OCI-LY3 (cell line): Measurements from ENCODE around the gene SPOP.
"Not testable (repeated sequence)": the region's sequence is repeated elsewhere in the genome, so short reads cannot be mapped to it uniquely, and the experiment has no call there.

Source experiments
- H2AFZ ChIP-seq: fragments of 200-600, 300-600 bp; shearing (Covaris generic); 2 replicates; pipeline ENCODE4 v1.6.0; 2014; ENCODE audit warnings: antibody characterized with exemption, low read depth, low read length
- H3K27ac ChIP-seq: fragments of 200-600, 300-600 bp; sonication (generic); 2 replicates; pipeline ENCODE4 v1.5.1; 2014; ENCODE audit warnings: mild to moderate bottlenecking, low read length, moderate library complexity, mixed read lengths
- H3K27me3 ChIP-seq: fragments of 200-600, 300-600 bp; sonication (generic); 2 replicates; pipeline ENCODE4 v1.6.1; 2014; ENCODE audit warnings: low read depth, low read length, mixed read lengths
- H3K36me3 ChIP-seq: fragments of 200-600, 300-600 bp; sonication (generic); replicated peaks from 2 replicates; pipeline ENCODE3; 2014; ENCODE audit warnings: low read depth, low read length, mixed read lengths
- H3K4me1 ChIP-seq: fragments of 300-600, 200-600 bp; sonication (generic); 2 replicates; pipeline ENCODE4 v1.6.1; 2014; ENCODE audit warnings: low read length, mixed read lengths
- H3K4me2 ChIP-seq: fragments of 200-600, 300-600 bp; sonication (generic); 2 replicates; pipeline ENCODE4 v1.6.1; 2014; ENCODE audit warnings: low read length, mixed read lengths
- H3K4me3 ChIP-seq: fragments of 300-600, 200-600 bp; sonication (generic); 2 replicates; pipeline ENCODE4 v1.5.1; 2014; ENCODE audit warnings: antibody characterized with exemption, mild to moderate bottlenecking, low read length, moderate library complexity
- H3K79me2 ChIP-seq: fragments of 300-600, 200-600 bp; shearing (Covaris generic); 2 replicates; pipeline ENCODE4 v1.6.1; 2014; ENCODE audit warnings: mild to moderate bottlenecking, low read length, mixed read lengths
- H3K9ac ChIP-seq: fragments of 300-600, 200-600 bp; shearing (Covaris generic); 2 replicates; pipeline ENCODE4 v1.6.0; 2014; ENCODE audit warnings: mild to moderate bottlenecking, low read length, moderate library complexity
- H3K9me3 ChIP-seq: fragments of 200-600, 300-600 bp; shearing (Covaris generic); 2 replicates; pipeline ENCODE4 v1.6.1; 2014; ENCODE audit warnings: low read length, mixed read lengths; ENCODE audit not compliant: insufficient read depth
- H4K20me1 ChIP-seq: fragments of 200-600, 300-600 bp; sonication (generic); 2 replicates; pipeline ENCODE4 v1.6.1; 2016; ENCODE audit warnings: low read length, mixed read lengths; ENCODE audit not compliant: insufficient read depth
- EZH2phosphoT487 ChIP-seq: fragments of 200-600 bp; shearing (Covaris generic); IDR thresholded peaks from 2 replicates; pipeline ENCODE4 v1.6.1; 2018; ENCODE audit warnings: antibody characterized with exemption, mixed run types, low read depth
- TF ChIP-seq, protein P1 (sequence below): fragments of 200-600, 300-600 bp; sonication (generic); IDR thresholded peaks from 2 replicates; pipeline ENCODE4 v1.5.1; 2014; ENCODE audit warnings: antibody characterized with exemption, low read length, low read depth

SPOP gene

DNA sequence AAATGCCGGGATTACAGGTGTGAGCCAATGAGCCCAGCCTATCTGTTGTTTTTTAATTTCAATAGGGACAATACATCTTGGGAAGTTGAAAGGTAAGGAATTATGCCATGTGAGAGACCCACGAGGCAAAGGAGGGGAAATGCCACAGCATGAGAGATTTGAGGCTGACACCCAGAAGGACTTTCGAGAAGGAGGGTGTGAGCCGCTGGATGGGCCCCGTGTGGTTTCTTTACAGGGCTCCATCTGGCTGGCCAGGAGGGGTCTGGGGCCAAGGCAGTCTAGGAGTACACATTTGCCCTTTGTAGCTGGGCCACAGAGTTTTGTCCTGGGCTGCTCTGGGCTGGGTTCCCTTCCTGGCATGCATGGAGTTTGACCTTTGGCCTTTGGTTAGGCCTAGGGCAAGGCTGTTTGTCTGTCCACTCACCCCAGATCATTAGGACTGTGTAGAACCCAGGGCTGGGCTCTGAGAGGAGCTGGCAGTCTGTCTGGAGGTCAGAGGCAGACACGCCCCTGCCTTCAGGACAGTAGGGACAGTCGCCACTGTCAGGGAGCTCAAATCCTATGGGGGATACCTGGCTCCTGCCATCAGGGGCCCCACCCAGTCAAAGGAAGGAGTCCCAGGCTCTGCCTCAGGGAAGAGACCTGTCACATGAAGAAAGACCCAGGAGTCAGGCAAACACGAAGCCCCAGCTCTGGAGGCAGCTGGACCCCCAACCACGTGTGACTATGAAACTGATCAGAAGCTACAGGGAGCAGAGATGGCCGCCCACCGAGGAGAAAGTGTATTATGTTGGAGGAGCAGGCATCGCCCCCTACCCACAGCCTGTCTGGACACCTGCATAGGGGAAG is 126.5 kb downstream of the SPOP start:
- TF ChIP-seq, protein P1, sequence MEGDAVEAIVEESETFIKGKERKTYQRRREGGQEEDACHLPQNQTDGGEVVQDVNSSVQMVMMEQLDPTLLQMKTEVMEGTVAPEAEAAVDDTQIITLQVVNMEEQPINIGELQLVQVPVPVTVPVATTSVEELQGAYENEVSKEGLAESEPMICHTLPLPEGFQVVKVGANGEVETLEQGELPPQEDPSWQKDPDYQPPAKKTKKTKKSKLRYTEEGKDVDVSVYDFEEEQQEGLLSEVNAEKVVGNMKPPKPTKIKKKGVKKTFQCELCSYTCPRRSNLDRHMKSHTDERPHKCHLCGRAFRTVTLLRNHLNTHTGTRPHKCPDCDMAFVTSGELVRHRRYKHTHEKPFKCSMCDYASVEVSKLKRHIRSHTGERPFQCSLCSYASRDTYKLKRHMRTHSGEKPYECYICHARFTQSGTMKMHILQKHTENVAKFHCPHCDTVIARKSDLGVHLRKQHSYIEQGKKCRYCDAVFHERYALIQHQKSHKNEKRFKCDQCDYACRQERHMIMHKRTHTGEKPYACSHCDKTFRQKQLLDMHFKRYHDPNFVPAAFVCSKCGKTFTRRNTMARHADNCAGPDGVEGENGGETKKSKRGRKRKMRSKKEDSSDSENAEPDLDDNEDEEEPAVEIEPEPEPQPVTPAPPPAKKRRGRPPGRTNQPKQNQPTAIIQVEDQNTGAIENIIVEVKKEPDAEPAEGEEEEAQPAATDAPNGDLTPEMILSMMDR: no peak
- no peak for TF ChIP-seq EZH2phosphoT487
- Histone ChIP-seq H2AFZ (no peak overlapping the region), H3K9me3 (no peaks in the 10 kb centered on the region), H3K9ac (no peak overlapping the region), H4K20me1 (no peaks in the 10 kb centered on the region), H3K79me2 (no peaks in the 10 kb centered on the region), H3K36me3 (no peaks in the 10 kb centered on the region), H3K27ac (no peak overlapping the region), H3K4me2 (no peak overlapping the region), H3K4me3 (no peak overlapping the region), H3K4me1 (peaks cover 4% of the 10 kb centered on the region), H3K27me3 (no peaks in the 10 kb centered on the region)

DNA sequence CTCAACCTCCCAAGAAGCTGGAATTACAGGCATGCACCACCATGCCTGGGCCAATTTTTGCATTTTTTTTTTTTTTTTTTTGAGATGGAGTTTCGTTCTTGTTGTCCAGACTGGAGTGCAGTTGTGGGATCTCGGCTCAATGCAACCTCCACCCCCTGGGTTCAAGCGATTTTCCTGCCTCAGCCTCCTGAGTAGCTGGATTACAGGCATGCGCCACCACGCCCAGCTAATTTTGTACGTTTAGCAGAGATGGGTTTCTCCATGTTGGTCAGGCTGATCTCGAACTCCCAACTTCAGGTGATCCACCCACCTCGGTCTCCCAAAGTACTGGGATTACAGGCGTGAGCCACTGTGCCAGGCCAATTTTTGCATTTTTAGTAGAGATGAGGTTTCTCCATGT is 127.1 kb downstream of the SPOP start:
- H3K9ac ChIP-seq, H2AFZ ChIP-seq, H3K27ac ChIP-seq, H3K27me3 ChIP-seq, H4K20me1 ChIP-seq, H3K4me3 ChIP-seq, H3K9me3 ChIP-seq, H3K36me3 ChIP-seq, H3K79me2 ChIP-seq, H3K4me2 ChIP-seq, H3K4me1 ChIP-seq: not testable (repeated sequence)

DNA sequence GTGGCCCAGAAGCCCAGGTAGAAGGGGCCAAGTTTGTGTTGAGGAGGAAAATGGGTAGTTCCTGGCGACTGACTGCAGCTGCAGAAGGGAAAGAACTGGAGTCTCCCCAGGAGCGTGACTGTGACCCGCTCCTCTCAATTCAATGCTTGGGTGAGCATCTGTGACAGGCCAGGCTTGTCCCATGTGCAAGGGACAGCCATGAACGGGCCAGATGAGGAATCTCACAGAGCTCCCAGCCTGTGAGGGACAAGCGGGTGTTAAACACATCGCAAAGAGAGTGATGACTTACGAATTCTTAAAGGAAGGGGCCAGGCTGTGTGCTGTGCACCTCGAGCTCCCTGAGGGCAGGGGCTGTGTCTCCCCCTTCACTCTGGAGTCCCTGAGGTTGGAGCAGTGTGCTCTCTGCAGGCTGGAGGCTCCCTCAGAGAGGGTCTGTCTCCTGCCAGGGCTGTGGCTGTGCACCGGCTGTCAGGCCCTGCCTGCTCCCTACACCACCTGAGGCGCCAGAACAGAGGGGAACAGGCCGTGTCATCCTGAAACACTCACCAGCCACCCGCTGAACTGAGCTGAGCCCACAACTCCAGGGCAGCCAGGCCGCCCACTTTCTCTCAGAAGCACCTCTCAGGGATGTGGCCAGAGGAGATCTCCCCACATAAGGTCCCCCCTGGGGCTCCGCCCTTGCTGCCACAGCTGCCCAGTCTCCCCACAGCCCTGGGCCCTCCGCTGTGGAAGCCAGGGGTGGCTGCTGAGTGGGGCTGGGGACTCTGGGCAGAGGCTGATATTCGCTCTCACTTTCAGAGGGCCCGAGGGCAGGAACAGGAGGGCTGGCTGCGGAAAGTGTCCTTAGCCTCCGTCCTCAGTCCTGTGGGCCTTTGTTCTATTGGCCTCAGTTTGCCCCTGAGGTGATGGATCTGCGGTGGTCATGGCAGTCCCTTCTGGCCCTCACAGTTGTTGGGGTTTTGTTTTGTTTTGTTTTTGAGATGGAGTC is 127.9 kb downstream of the SPOP start:
- Histone ChIP-seq H3K79me2 (no peaks in the 10 kb centered on the region), H3K27me3 (no peaks in the 10 kb centered on the region), H3K4me2 (no peak overlapping the region), H3K9ac (no peak overlapping the region), H2AFZ (no peak overlapping the region), H3K9me3 (no peaks in the 10 kb centered on the region), H3K27ac (no peak overlapping the region), H4K20me1 (no peaks in the 10 kb centered on the region), H3K4me3 (no peak overlapping the region), H3K36me3 (no peaks in the 10 kb centered on the region), H3K4me1 (no peaks in the 10 kb centered on the region)
- TF ChIP-seq, protein P1: no peak
- no peak for TF ChIP-seq EZH2phosphoT487

DNA sequence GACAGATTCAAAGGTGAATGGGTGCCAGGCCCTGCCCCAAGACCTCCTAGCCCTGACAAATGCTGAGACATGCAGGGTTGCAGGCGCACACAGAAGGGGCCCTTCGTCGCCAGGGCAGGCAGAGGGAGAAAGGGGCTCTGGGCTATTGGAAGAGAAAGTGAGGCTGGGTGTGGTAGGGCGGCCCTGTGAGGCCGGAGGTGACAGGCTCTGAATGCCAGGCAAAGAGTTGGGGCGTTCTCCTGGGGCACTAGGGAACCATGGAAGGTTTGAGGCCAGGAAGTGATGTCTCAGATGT is 128.6 kb downstream of the SPOP start:
- Histone ChIP-seq H3K79me2 (no peaks in the 10 kb centered on the region), H3K9ac (no peak overlapping the region), H3K27me3 (no peaks in the 10 kb centered on the region), H3K36me3 (no peaks in the 10 kb centered on the region), H2AFZ (no peak overlapping the region), H4K20me1 (no peaks in the 10 kb centered on the region), H3K4me3 (no peak overlapping the region), H3K9me3 (no peaks in the 10 kb centered on the region), H3K4me1 (no peaks in the 10 kb centered on the region), H3K4me2 (no peak overlapping the region), H3K27ac (no peak overlapping the region)
- TF ChIP-seq, protein P1: no peak
- no peak for TF ChIP-seq EZH2phosphoT487
